GM18868 (cell line): Measurements from ENCODE around the gene RAI14.

Source experiments
- ATAC-seq: cut with Tn5 transposase; IDR thresholded peaks from one replicate; pipeline ENCODE4 v1.9.1; 2021; ENCODE audit warnings: mild to moderate bottlenecking, moderate library complexity; ENCODE audit not compliant: unreplicated experiment

Gene RAI14

GRCh38 chr5:34844106-34844505, 188.0 kb downstream of the RAI14 start:
- no peak for ATAC-seq

- no peak for ATAC-seq
Observed at GRCh38 chr5:34844999-34845398, 188.9 kb downstream of the RAI14 start.

DNA sequence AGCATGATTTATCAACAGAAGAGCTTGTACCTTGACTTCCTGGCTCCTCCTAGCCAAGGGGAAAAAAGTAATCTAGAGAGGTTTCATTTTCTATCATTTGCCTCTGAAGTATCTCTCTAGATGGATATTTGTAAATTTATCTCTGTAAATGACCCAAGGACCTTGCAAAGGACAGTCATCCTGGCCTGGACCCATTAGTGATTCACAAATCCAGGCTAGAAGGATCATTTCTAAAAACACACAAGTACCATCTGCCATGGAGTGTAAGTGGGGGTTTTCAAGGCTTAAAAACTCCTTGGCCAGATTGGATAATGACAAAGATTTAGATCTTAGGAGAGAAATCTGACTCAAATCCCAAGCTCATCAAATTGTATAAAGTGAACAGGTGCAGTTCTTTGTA, 190.9 kb downstream of the RAI14 start:
- ATAC-seq, result no peak

DNA sequence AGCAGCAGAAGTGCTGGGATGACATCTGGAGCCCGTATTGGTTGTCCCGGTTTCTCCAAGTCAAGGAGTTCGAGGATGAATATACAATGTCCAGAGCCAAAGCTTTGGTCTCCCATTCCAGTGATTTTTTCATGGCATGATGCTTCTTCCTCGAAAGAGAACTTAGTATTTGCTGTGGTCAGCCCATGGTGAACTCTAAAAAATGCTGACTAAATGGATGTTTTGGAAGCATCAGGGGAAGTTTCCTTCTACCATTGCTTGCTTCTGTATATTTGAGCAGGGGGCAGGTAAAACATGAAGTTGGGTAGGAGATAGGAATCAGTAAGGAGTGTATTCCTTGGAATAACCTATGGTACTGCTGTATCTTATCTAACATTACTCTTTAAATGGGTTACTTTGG, 191.4 kb downstream of the RAI14 start:
- ATAC-seq, result no peak

GRCh38 chr5:34848230-34848629, 192.1 kb downstream of the RAI14 start:
- ATAC-seq, result no peak

DNA sequence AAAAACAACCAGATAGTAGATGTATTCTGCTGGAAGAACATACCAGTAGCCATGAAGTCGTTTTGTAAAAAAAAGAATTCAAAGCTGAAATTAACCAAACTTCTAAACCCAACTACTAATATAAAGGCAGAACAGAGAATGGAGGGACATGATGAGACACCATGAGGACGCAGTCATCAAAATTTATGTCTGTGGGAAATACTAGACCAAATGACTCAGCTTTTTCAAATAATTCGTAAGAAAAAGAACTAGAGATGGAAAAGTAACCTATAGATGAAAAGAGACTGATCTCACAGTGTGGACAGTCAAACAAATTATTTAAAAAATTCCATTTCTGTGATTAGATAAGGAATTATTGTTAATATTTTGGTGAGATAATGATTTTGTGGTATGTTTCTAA, 193.1 kb downstream of the RAI14 start:
- no peak for ATAC-seq

GRCh38 chr5:34854459-34855174, 198.5 kb downstream of the RAI14 start:
- ATAC-seq, result peak; percentile 99

DNA sequence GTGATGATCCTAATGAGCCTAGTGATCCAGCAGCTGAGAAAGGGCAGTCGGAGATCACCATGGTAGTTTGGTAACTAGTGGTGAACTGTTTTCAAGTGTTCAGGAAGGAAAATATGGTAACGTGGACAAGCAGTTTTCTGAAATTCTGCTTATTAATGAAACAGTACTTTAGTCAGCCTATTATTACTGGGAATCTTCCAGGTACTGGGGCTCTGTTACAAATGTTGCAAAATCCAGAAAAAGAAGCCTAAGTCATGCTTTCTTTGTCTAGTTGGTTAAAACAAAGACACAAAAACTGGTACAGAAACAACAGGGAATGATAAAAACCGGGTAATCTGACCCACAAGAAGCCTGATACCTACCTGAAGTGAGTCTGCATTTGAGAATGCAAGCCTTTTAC, 201.0 kb downstream of the RAI14 start:
- ATAC-seq, result no peak

DNA sequence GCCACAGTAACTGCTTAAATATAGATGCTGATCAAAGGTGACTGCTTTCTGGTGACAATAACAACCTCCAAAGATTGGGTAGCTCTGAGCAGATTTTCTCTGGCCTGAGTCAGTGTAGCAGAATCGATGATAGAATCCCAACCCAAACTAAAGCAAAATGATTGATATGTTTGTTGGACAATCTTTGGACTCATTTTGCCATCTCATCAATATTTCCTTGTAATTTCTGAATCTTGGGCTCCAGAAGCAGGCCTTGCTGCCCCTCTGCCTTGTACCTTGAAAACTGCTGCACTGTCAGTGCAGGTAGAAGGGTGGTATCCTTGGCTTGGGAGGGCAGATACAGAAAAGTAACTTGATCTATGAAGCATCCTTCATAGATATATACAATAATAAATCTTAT, 201.8 kb downstream of the RAI14 start:
- no peak for ATAC-seq

DNA sequence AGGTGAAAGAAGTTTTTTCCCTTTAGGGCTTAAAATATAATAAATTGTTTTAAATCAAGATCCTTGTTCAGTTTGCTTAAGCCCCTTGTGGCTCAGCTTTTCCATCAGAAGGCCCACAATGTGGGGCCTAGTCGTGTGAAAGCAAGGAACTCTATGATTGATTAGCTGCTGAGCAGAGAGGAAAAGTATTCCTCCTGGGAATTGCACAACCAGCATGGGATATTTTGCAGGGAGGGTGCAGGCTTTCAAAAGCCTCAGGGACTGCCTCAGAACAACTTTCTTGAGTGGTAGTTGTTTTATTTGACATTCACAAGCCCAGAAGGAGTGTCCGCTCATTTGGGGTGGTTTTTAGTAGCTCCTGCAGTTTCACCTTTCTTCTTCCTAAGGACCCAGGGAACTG, 202.7 kb downstream of the RAI14 start:
- no peak for ATAC-seq

GRCh38 chr5:34859253-34859652, 203.1 kb downstream of the RAI14 start:
- ATAC-seq, result no peak

GRCh38 chr5:34863946-34864345, 207.8 kb downstream of the RAI14 start:
- ATAC-seq, result no peak

GRCh38 chr5:34865091-34865490, 209.0 kb downstream of the RAI14 start:
- ATAC-seq, result no peak

- no peak for ATAC-seq
Observed at GRCh38 chr5:34866989-34867471, 210.9 kb downstream of the RAI14 start.

GRCh38 chr5:34867660-34868059, 211.5 kb downstream of the RAI14 start:
- ATAC-seq, result no peak

- ATAC-seq, result no peak
Observed at GRCh38 chr5:34868791-34869190, 212.7 kb downstream of the RAI14 start.

- no peak for ATAC-seq
Observed at GRCh38 chr5:34869256-34869655, 213.1 kb downstream of the RAI14 start.

DNA sequence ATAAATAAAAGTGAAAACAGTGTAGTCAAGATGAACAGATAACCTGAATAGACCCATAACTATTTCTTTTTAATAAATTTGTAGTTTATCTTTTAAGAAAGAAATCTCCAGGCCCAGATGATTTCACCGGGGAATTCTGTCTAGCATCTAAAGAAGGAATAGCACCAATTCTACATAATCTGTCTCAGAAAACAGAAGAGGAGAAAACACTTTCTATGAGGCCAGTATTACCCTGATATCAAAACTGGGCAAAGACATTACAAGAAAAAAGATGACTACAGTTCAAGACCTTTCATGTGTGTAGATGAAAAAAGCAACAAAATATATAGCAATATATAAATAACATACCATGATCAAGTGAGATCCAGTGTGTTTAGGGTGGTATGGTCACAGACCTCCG, 214.3 kb downstream of the RAI14 start:
- no peak for ATAC-seq

DNA sequence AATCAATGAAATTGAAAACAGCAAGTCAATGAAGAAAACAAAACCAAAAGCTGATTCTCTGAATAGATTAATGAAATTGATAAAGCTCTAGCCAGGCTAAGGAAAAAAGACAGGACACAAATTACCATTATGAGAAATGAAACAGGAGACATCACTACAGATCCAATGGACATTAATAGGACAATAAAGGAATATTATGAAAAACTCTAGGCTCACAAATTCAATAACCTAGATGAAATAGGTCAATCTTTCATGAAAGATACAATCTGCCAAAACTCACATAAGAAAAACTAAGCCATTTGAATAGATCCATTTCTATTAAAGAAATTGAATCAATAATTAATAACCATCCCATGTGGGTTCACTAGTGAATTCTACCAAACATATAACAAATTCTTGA, 220.1 kb downstream of the RAI14 start:
- ATAC-seq, result no peak

DNA sequence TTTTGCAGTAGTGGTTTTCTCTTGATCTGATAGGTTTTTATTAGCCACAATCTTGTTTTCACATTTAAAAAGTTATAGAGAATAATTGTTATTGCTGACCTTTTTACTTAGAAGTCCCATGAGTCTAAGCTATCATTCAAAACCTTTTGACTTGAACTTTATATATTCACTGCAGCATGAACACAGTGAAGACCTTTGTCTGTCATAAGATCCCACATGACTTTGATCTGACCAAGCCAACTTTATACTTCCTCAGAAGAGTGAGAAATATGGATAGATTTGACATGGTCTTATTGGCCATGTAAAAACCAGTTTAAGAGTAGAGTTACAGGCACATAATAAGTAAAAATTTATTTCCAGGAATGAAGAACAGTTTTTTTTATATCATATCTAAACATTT, 225.1 kb downstream of the RAI14 start:
- no peak for ATAC-seq
